GM23338 (cell line): ENCODE results near the gene SFT2D3. TPM values are rescaled to one million over a fixed set of nuclear protein-coding genes. Genes with fewer than 3 reads are reported as not detected.

Experiments
- ATAC-seq: fragments of 200-7000 bp; cut with Tn5 transposase; 3 replicates; pipeline ENCODE4 v1.9.1; 2020
- DNase-seq: peaks from one replicate; pipeline ENCODE4 v3.0.0-alpha.2; 2015; ENCODE audit warnings: low spot score
- H2AFZ ChIP-seq: fragments of 200-600 bp; sonication (generic); 2 replicates; pipeline ENCODE4 v1.8.0; 2016; ENCODE audit warnings: antibody characterized with exemption, mild to moderate bottlenecking, moderate library complexity
- H3F3A ChIP-seq: fragments of 200-600 bp; sonication (generic); replicated peaks from 2 replicates; pipeline ENCODE4 v1.8.0; 2017; ENCODE audit warnings: antibody characterized with exemption, mixed run types, low read depth
- H3K27ac ChIP-seq: fragments of 200-600 bp; sonication (generic); 2 replicates; pipeline ENCODE4 v1.6.1; 2016; ENCODE audit warnings: low read depth
- H3K27me3 ChIP-seq: fragments of 200-600 bp; sonication (generic); 2 replicates; pipeline ENCODE4 v1.8.0; 2016; ENCODE audit warnings: mild to moderate bottlenecking, mixed run types, moderate library complexity; ENCODE audit not compliant: insufficient read depth
- H3K36me3 ChIP-seq: fragments of 200-600 bp; sonication (generic); 2 replicates; pipeline ENCODE4 v1.8.0; 2016; ENCODE audit warnings: mild to moderate bottlenecking; ENCODE audit not compliant: insufficient read depth
- H3K4me1 ChIP-seq: fragments of 200-600 bp; sonication (generic); 2 replicates; pipeline ENCODE4 v1.8.0; 2016; ENCODE audit warnings: mild to moderate bottlenecking, moderate library complexity; ENCODE audit not compliant: insufficient read depth
- H3K4me2 ChIP-seq: fragments of 200-600 bp; sonication (generic); 2 replicates; pipeline ENCODE4 v1.7.1; 2017; ENCODE audit warnings: mixed run types
- H3K4me3 ChIP-seq: fragments of 200-600 bp; sonication (generic); 2 replicates; pipeline ENCODE4 v1.6.1; 2016; ENCODE audit warnings: mixed run types
- H3K79me2 ChIP-seq: fragments of 200-600 bp; sonication (generic); replicated peaks from 2 replicates; pipeline ENCODE4 v1.8.0; 2017; ENCODE audit warnings: mild to moderate bottlenecking; ENCODE audit not compliant: insufficient read depth
- H3K9me2 ChIP-seq: fragments of 200-600 bp; sonication (generic); 2 replicates; pipeline ENCODE4 v1.8.0; 2017; ENCODE audit not compliant: insufficient read depth
- H4K20me1 ChIP-seq: fragments of 200-600 bp; sonication (generic); replicated peaks from 2 replicates; pipeline ENCODE4 v1.8.0; 2017; ENCODE audit warnings: mild to moderate bottlenecking; ENCODE audit not compliant: insufficient read depth
- H3K27ac Mint-ChIP-seq: 2 replicates; pipeline ENCODE4 v1.8.0; 2020; ENCODE audit warnings: inconsistent platforms, mild to moderate bottlenecking, moderate library complexity, mixed read lengths
- H3K27me3 Mint-ChIP-seq: 3 replicates; pipeline ENCODE4 v1.8.0; 2022; ENCODE audit warnings: low read depth, mild to moderate bottlenecking, moderate library complexity, mixed read lengths, inconsistent platforms; ENCODE audit not compliant: insufficient read depth, poor library complexity
- H3K36me3 Mint-ChIP-seq: 3 replicates; pipeline ENCODE4 v1.8.0; 2021; ENCODE audit warnings: low read depth, mild to moderate bottlenecking, inconsistent platforms, moderate library complexity, mixed read lengths
- H3K4me1 Mint-ChIP-seq: 3 replicates; pipeline ENCODE4 v1.8.0; 2020; ENCODE audit warnings: mild to moderate bottlenecking, inconsistent platforms, mixed read lengths
- H3K4me3 Mint-ChIP-seq: 3 replicates; pipeline ENCODE4 v1.8.0; 2021; ENCODE audit warnings: moderate library complexity, mild to moderate bottlenecking, inconsistent platforms, mixed read lengths
- H3K9me3 Mint-ChIP-seq: 3 replicates; pipeline ENCODE4 v1.8.0; 2020; ENCODE audit warnings: moderate library complexity, mild to moderate bottlenecking, inconsistent platforms, mixed read lengths
- NANOG ChIP-seq: IDR thresholded peaks from 2 replicates; pipeline ENCODE4 v1.6.1; 2016; ENCODE audit warnings: antibody characterized with exemption, borderline replicate concordance
- ZNF114 ChIP-seq: fragments of 250-450 bp; sonication (Bioruptor Pico); IDR thresholded peaks from 2 replicates; pipeline ENCODE4 v1.5.0; 2020; ENCODE audit warnings: mild to moderate bottlenecking, moderate library complexity
- ZNF331 ChIP-seq: fragments of 250-450 bp; sonication (Bioruptor Pico); IDR thresholded peaks from 2 replicates; pipeline ENCODE4 v1.5.0; 2020; ENCODE audit warnings: low read depth, mild to moderate bottlenecking, moderate library complexity
- polyA plus RNA-seq: library from polyadenylated mRNA; unstranded; fragments of >200 nt; fragmentation: Nextera tagmentation; extraction: Ambion mirVana; gene quantifications from 2 replicates; pipeline ENCODE4 v1.2.1, GENCODE V29; 2016
- total RNA-seq: library from RNA; depleted of rRNA; stranded (reverse); fragments of >200 nt; shearing (Covaris generic); gene quantifications from 2 replicates; pipeline ENCODE4 v1.2.3, GENCODE V29; 2014
- TF ChIP-seq, protein P1 (sequence below): IDR thresholded peaks from one replicate; pipeline ENCODE4 v1.6.1; 2018; ENCODE audit warnings: antibody characterized with exemption; ENCODE audit not compliant: unreplicated experiment
- TF ChIP-seq, protein P2 (sequence below): IDR thresholded peaks from 2 replicates; pipeline ENCODE4 v1.6.1; 2016; ENCODE audit warnings: antibody characterized with exemption
- TF ChIP-seq, protein P3 (sequence below): fragments of 250-450 bp; sonication (Bioruptor Pico); IDR thresholded peaks from 2 replicates; pipeline ENCODE4 v1.5.0; 2020; ENCODE audit warnings: mild to moderate bottlenecking, moderate library complexity

SFT2D3 gene
- total and polyA plus RNA-seq, 2 experiments from 2014 or later = 13.7 TPM; not detected in 1

DNA sequence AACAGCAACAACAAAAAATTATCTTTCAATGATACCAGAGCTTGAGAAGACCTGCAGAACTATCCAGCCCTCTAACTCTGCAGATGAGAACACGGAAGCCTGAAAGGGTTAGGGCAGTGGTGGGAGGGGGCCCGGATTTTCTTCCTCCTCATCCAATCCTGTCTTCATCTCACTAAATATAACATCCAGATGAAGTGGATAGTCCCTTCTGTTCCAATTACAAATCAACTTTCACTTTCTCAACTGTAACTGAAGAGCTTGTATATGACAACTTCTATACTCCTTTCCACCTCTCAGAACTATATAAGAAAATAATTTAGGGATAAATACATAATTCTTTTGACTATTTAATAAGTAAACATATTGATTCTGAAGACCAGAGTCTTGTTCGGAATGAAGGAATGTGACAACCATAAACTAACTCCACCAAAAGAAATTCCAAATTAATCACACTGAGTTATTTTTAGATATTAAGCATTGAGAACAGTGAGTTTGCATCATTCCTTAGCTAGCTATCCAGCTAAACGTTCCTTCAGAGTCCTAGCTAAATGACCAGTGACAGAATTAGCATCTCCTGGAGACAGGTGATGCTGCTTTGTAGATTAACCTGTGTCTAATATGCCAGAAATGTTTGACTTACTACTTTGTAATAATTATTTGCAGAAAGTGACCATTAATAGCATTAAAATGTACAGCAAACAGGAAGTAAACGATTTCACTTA, 32.7 kb downstream of the SFT2D3 start (continued):
- TF ChIP-seq, protein P1, sequence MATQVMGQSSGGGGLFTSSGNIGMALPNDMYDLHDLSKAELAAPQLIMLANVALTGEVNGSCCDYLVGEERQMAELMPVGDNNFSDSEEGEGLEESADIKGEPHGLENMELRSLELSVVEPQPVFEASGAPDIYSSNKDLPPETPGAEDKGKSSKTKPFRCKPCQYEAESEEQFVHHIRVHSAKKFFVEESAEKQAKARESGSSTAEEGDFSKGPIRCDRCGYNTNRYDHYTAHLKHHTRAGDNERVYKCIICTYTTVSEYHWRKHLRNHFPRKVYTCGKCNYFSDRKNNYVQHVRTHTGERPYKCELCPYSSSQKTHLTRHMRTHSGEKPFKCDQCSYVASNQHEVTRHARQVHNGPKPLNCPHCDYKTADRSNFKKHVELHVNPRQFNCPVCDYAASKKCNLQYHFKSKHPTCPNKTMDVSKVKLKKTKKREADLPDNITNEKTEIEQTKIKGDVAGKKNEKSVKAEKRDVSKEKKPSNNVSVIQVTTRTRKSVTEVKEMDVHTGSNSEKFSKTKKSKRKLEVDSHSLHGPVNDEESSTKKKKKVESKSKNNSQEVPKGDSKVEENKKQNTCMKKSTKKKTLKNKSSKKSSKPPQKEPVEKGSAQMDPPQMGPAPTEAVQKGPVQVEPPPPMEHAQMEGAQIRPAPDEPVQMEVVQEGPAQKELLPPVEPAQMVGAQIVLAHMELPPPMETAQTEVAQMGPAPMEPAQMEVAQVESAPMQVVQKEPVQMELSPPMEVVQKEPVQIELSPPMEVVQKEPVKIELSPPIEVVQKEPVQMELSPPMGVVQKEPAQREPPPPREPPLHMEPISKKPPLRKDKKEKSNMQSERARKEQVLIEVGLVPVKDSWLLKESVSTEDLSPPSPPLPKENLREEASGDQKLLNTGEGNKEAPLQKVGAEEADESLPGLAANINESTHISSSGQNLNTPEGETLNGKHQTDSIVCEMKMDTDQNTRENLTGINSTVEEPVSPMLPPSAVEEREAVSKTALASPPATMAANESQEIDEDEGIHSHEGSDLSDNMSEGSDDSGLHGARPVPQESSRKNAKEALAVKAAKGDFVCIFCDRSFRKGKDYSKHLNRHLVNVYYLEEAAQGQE = no peak
- TF ChIP-seq NANOG = no peak
- TF ChIP-seq, protein P2, sequence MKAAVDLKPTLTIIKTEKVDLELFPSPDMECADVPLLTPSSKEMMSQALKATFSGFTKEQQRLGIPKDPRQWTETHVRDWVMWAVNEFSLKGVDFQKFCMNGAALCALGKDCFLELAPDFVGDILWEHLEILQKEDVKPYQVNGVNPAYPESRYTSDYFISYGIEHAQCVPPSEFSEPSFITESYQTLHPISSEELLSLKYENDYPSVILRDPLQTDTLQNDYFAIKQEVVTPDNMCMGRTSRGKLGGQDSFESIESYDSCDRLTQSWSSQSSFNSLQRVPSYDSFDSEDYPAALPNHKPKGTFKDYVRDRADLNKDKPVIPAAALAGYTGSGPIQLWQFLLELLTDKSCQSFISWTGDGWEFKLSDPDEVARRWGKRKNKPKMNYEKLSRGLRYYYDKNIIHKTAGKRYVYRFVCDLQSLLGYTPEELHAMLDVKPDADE = no peak
- no peak for TF ChIP-seq ZNF114 (CRISPR knock-in tag)

DNA sequence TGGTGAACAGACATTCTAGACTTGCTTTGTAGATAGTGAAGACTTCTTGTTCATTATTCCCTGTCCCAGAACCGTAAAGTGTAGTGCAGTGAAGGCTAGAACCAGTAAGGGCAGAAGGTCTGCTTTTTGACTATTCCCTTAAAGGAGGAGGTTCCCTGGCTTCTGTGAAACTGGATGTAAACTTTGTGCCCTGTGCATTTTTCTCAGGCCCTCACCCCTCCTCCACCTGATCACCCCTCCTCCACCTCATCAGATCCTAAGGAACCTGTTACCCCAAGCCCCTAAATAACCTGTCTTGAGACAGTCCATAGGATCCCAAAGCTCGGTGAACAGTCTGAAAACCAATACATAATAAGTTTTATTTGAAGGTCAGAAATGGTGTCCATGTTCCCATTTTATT, 33.7 kb downstream of the SFT2D3 start:
- Mint-ChIP-seq H3K36me3 (no peaks in the 10 kb centered on the region; the same call in 1 of the 3 replicates), H3K9me3 (no peaks in the 10 kb centered on the region), H3K4me1 (no peaks in the 10 kb centered on the region), H3K27me3 (peaks cover 3% of the 10 kb centered on the region), H3K4me3 (no peak overlapping the region), H3K27ac (peak overlapping the region; percentile 55; the same call in 1 of the 2 replicates)
- H3K27ac ChIP-seq = no peak overlapping the region
- H3K79me2 ChIP-seq = no peaks in the 10 kb centered on the region
- TF ChIP-seq ZNF114 (CRISPR knock-in tag) (no peak), NANOG (no peak), ZNF331 (CRISPR knock-in tag) (no peak)
- TF ChIP-seq, protein P3, sequence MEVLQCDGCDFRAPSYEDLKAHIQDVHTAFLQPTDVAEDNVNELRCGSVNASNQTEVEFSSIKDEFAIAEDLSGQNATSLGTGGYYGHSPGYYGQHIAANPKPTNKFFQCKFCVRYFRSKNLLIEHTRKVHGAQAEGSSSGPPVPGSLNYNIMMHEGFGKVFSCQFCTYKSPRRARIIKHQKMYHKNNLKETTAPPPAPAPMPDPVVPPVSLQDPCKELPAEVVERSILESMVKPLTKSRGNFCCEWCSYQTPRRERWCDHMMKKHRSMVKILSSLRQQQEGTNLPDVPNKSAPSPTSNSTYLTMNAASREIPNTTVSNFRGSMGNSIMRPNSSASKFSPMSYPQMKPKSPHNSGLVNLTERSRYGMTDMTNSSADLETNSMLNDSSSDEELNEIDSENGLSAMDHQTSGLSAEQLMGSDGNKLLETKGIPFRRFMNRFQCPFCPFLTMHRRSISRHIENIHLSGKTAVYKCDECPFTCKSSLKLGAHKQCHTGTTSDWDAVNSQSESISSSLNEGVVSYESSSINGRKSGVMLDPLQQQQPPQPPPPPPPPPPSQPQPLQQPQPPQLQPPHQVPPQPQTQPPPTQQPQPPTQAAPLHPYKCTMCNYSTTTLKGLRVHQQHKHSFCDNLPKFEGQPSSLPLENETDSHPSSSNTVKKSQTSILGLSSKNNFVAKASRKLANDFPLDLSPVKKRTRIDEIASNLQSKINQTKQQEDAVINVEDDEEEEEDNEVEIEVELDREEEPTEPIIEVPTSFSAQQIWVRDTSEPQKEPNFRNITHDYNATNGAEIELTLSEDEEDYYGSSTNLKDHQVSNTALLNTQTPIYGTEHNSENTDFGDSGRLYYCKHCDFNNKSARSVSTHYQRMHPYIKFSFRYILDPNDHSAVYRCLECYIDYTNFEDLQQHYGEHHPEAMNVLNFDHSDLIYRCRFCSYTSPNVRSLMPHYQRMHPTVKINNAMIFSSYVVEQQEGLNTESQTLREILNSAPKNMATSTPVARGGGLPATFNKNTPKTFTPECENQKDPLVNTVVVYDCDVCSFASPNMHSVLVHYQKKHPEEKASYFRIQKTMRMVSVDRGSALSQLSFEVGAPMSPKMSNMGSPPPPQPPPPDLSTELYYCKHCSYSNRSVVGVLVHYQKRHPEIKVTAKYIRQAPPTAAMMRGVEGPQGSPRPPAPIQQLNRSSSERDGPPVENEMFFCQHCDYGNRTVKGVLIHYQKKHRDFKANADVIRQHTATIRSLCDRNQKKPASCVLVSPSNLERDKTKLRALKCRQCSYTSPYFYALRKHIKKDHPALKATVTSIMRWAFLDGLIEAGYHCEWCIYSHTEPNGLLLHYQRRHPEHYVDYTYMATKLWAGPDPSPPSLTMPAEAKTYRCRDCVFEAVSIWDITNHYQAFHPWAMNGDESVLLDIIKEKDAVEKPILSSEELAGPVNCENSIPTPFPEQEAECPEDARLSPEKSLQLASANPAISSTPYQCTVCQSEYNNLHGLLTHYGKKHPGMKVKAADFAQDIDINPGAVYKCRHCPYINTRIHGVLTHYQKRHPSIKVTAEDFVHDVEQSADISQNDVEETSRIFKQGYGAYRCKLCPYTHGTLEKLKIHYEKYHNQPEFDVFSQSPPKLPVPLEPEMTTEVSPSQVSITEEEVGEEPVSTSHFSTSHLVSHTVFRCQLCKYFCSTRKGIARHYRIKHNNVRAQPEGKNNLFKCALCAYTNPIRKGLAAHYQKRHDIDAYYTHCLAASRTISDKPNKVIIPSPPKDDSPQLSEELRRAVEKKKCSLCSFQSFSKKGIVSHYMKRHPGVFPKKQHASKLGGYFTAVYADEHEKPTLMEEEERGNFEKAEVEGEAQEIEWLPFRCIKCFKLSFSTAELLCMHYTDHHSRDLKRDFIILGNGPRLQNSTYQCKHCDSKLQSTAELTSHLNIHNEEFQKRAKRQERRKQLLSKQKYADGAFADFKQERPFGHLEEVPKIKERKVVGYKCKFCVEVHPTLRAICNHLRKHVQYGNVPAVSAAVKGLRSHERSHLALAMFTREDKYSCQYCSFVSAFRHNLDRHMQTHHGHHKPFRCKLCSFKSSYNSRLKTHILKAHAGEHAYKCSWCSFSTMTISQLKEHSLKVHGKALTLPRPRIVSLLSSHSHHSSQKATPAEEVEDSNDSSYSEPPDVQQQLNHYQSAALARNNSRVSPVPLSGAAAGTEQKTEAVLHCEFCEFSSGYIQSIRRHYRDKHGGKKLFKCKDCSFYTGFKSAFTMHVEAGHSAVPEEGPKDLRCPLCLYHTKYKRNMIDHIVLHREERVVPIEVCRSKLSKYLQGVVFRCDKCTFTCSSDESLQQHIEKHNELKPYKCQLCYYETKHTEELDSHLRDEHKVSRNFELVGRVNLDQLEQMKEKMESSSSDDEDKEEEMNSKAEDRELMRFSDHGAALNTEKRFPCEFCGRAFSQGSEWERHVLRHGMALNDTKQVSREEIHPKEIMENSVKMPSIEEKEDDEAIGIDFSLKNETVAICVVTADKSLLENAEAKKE (CRISPR knock-in tag) = no peak
- TF ChIP-seq, protein P1 = no peak
- no peaks in the 10 kb centered on the region for H3F3A ChIP-seq
- no peaks in the 10 kb centered on the region for H3K27me3 ChIP-seq
- H3K9me2 ChIP-seq = no peaks in the 10 kb centered on the region
- no peak overlapping the region for H2AFZ ChIP-seq
- H3K4me1 ChIP-seq = no peaks in the 10 kb centered on the region
- H3K4me3 ChIP-seq = no peak overlapping the region
- H3K36me3 ChIP-seq = 0 out of 2 replicates have a peak, but pooled peaks cover 3% of the 10 kb centered on the region
- H4K20me1 ChIP-seq = peaks cover 12% of the 10 kb centered on the region
- ATAC-seq = no peak
- H3K4me2 ChIP-seq = no peak overlapping the region
- DNase-seq = no peak
